HG03060 (cell line): ENCODE results near the gene MOG.

Experiments
- ATAC-seq: cut with Tn5 transposase; IDR thresholded peaks from one replicate; pipeline ENCODE4 v1.9.1; 2021; ENCODE audit warnings: low read depth, moderate number of reproducible peaks; ENCODE audit not compliant: unreplicated experiment

MOG gene

DNA sequence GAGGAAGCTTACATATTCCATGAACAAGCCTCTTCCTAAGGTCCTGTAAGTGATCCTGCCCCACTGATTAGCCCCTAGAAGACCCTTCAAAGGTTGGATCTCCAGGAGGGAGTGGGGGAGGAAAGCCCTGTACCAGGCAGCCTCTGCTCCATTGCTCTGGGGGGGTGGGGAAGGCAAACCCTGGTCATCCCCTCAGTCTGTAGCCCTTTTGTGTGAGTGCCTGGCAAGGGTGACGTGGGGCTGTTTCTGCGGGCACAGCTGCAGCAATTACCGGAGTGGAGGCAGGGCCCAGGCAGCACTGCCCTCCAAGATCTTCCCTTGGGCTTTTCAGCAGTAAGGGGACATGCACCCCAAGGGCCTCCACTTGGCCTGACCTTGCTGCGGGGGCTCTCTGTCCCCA, at the start of gene MOG:
Gene MOG, plus strand, starts transcription at position 295 of the 400 bp plus-strand sequence. CDS start 118 bp downstream, outside the sequence.
- no peak for ATAC-seq

DNA sequence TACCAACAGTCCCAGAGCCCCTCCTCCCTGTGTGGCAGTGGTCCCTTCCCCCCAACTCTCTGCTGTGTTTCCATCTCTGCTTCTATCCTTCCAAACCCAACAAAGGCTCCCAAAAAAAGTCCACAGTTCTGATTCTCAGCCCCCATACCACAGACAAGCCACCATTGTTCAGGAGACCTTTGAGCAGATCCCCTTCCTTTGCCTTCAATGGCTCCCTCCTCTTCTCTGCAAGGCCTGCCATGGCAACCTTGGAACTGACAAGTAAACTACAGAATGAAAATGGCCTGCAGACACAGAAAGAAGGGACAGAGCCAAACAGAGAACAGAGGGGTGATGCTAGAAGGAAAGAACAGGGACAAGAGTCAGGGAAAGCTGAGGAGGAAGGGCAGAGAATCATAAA, 48.8 kb upstream of the MOG start:
- no peak for ATAC-seq

DNA sequence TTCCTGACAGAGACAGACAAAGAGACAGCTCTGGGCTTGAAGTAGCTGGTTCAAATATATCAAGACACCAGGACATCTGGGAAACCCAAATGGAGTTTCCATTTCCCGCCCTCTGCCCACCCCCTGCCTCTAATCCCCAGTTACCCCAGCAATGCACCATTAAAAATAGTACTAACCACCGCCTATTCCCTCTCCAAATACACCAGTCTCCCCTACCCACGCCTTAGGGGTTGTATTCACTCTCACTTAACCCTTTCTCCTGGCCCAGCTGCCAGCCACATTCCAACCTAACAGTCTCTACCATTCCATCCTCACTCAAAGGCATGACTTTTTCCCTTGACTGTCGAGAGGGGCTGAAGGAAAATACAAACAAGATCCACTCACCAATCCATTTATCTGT, 46.4 kb upstream of the MOG start:
- no peak for ATAC-seq

DNA sequence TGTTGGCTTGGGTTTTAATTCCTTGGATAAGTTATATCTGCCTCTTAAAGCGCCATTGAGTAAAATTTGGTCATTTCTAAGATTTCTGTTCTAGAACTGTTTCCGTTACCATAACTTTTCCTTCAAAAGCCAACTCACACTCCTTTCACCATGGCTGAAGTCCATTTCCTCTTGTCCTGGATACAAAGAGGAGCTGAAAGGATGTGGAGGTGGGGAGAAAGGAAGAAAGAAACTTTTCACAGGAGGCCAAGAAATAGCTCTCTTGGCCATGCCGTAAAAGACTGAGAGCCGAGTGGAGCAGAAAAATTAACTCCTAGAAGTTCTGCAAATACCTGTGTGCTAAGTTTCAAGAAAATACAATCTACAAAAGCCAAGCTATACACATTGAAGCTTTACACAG, 45.5 kb upstream of the MOG start:
- ATAC-seq: no peak

DNA sequence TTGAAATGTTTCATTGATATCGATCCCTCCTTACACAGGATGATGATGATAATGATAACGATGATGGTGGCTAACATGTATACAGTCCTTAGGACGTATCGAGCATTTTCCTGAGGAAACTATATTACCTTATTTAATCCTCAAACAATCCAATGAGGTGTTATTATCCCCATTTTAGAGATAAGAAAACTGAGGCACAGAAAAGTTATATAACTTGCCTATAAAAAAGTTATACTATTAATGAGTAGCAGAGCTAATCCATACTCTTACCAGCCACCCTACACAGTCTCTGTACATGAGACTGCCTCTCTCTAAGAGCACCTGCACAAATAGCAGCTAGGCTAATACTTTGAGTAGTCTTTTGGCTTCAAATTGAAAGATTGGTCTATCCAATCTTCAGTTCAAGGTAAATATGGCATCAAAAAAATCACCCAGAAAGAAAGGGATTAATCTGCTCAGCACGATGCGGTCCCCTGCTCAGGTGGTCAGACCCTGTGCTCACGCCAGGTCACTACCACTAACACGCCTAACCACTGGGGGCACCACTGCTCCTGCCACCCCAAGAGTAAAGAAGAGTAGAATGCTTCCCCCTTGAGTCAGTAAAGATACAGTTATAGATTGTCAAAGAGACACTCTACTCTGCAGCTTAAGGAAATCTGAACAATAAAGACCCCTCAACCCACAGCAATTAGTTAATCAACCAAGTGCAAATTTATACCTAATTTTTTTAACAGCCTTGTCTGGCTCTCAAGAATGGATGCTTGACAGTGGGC, 38.9 kb upstream of the MOG start:
- no peak for ATAC-seq

DNA sequence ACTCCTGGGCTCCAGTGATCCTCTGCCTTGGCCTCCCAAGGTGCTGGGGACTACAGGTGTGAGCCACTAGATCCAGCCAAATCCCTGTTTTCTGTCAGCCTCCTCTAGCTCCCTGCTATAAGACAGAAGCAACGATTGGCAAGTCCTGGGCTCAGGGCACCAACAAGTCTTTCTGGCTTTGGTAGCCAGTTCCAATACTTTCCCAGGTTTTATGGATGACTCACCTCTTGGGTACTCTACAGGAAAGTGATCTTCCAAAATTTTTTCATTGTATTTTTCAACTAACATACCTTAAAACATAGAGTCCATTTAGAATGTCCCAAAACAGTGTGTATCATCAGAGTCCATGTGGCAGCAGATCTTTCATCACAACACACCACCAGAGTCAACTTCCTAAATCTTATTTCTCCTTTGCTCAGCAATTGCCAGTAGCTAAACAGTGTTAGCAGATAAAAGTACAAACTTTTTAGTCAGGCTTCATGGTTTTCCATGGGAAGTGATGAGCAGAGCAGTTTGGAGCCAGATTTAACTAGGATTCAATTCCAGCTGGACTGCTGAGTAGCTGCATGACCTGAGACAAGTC, 37.2 kb upstream of the MOG start:
- no peak for ATAC-seq

DNA sequence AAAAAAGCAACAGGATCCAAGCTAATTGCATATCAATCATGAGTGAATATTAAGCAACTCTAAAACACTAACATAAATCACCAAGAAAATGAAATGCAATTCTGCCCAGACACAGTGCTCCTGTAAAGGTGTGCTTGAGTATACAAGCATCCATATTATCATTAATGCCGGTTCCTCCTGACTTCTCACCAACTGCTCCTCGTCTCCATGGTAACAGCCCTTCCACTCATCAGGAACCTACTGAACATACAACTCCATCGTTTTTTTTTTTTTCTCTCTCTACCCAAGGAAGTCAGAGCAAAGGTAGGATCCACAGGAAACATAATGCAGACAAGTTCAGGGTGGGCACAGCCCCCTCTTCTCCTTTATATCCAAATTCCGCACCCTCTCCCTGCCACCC, 36.3 kb upstream of the MOG start:
- ATAC-seq: no peak

DNA sequence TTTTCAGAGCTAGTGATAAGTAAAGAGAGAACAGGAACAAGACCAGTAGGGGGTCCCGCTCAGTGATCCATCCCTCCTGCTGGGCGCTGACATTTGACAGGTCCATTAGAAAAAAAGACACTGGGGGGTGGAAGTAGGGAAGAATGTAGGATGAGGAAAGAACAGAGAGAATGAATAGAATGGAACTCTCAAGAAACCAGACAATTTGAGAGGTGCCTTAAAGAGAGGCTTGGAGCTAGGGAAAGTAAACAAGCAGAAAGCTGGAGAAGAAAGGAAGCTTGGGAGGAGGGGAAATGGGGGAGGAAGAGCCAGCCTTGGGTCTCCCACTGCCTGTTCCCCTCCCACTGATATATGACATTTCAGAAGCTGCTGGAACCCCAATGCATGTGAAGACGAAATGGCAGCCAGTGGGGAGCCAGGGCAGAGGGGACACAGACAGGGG, 32.4 kb upstream of the MOG start:
- no peak for ATAC-seq

DNA sequence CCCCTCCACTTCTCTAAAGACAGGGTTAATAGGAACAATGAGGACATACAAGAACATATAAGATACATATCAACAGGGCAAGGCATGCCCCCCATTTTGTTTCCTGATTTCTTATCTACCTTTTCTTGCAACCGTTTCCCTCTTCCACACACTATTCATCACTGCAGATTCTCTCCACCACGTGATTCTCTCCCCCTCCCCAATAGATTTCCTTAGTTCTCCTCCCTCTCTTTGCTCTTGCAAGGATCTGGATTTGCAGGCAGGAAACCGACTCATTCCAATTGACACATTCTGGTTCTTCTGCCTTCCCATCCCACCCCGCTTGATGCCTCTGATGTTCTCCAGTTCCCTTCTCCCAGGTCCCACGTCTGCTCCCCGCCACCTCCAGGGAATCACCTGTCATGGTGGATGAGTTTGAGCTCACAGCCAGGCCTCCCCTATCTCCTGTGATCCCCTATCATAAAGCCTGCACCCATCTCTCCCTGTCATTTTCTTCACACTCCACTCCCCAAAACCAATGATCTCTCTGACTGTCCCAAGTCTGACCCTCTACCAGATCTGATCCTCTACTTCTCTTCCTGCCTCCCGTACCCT, 31.5 kb upstream of the MOG start:
- ATAC-seq: no peak

DNA sequence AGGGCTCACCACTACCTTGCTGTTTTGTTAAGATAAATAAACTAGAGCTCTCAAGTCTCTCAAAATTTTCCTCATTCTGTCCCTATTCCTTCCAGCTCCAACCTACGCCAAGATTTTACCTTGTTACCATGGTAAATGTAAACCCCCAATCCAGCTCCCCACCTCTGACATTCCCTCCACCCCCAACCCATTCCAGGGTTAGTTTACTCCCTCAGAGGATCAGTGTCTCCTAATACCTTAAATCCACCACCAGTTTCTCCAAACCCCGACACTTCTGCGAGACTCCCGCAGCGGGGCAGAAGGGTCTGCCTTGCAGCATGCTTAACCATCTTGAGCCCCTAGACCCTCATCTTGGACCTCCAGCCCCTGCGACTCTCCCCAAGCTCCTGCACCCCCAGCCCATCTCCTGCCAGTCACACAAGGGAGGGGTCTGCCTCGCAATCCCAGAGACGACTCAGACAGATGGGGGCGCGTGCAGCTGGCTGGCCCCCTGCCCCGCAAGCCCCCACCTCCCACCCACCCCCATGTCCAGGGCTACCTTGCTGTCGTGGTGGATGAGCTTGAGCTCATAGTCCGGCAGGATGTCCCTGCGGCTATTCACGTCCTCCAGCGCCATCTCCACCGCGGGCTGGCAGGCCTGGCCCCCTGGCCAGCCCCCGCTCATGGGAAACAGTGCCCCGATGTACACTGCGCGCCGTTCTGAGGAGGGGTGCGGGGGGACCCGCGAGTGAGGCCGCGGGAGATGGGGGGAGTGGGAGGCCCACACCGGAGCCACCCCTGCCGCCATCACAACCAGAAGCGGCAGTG, 29.7 kb upstream of the MOG start:
- no peak for ATAC-seq

DNA sequence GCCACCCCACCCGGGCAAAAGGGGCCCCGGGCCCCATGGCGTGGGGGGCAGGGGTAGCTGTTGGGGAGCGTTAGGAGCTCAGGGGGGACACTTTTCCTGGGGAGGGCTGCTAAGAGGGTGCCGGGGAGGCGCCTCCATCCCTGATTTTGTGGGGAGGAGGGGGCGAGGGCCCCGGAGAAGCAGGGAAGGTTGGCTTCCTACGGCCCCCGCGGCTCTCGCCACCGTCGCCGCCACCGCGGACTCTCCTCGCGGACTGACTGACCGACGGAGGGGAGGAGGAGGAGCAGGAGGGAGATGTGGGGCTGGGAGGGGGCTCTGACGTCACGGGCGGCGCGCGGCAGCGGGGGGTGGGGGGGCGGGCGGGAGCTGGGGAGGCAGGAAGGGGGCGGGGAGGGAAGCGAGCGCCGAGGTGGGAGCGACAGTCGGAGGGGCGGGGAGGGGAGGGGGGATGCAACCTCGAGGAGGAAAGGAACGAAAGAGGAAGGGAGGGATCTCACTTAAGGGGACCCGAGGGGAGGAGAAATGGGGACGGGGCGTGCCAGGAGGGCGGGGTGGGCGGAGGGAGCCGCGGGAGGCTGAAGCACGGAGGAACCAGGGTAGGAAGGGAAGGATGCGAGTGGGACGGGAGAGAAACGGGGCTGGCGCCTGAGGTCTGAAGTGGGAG, 29.0 kb upstream of the MOG start:
- no peak for ATAC-seq

DNA sequence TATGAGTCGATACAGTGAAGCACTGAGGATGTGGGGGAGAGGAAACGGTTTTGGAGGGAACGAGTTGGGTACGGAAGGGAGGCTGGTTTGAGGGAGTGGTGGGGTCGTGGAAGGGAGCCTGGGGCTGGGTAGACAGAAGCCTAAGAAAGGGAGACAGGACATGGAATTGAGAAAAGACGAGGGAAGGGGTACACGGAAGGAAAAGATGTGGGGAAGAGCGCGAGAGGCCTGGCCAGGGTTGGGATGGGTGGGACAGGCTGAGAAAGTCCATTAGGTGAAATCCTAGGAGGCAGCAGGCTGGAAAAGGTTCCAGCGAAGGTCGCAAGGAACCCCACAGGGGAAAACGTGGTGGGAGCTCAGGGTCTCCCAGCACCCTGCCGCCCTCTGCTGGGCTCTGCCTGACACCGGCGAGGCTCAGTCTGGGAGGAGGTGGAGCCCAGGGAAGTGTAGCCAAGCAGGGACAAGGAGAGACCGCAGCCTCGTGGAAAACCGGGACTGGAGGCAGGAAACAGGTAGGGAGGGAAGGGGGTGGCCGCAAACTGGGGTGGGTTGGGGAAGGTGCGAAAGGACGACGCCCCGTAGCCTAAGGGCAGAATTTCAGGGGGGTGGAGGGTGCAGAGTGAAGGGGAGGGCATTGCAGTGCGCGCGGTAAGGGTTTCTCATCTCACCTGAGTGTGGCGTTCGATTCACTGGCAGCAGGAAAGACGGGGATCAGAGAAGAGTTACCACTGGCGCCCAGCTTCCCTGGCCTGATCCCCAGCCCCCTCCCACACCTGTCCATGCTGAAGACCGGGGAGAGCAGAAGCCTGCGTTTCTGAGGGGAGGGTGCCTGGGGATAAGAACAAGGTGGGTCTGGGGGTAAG, 28.2 kb upstream of the MOG start:
- no peak for ATAC-seq

DNA sequence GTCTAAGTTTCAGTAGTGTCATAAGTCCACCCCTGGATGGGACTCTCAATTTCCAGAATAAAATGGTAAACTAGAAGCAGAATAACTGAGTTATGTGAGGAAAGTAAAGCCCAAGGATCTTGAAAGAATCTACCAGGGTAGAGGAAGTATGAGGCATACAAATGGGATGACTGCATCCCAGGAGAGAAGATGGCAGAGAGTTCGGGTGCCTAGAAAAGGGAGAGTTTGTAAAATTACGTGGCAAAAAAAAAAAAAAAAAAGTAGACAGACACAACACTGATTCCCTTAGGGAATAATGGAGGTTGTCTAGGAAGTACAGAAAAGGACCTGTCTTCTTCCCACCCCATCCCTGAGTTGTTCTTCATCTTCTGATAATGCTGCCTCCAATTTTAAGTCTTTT, 27.3 kb upstream of the MOG start:
- no peak for ATAC-seq

DNA sequence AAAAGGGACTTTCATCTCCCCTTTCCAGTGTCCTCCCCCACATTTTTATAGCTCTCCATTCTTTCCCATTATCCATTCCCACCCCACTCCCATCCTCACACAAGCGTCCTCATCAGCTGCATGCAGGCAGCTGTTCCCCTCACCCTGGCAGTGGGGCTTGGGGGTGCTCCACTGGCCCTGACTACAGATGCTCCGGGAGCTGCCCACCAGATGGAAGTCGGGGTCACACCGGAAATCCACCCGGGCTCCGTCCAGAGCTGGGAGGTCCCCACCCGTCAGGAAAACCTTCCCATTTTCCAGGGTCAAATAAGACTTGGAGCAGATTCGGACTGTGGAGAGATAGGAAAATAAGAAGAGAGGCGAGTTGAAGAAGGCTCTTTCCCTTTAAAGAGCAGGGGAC, 26.6 kb upstream of the MOG start:
- ATAC-seq: no peak

DNA sequence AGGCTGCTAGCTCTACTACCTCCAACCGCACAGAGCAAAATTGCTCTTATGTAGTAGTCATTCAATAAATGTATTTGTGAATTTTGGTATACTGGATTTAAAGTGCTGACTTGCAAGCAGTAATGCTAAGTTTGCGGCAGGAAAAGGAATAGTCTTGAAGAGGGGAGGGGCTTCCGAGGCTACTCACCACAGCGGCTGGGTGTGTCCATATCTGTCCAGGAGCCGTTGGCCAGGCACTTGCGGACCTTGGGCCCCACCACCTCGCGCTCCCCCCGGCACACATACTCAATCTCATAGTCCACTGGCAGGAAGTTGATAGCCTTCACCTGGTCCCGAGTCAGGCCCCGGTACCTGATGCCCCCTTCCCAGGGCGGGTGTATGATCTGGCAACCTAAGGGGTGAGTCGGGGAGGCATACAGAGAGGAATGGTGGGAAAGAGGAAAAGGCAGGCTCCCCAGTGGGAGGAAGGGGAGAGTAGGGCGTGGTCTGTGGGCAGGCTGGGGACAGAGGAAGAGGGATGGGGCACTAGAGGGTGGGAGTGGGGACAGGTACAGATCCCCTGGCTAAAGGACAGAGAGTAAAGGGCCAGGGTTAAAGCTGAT, 25.6 kb upstream of the MOG start:
- ATAC-seq: no peak

DNA sequence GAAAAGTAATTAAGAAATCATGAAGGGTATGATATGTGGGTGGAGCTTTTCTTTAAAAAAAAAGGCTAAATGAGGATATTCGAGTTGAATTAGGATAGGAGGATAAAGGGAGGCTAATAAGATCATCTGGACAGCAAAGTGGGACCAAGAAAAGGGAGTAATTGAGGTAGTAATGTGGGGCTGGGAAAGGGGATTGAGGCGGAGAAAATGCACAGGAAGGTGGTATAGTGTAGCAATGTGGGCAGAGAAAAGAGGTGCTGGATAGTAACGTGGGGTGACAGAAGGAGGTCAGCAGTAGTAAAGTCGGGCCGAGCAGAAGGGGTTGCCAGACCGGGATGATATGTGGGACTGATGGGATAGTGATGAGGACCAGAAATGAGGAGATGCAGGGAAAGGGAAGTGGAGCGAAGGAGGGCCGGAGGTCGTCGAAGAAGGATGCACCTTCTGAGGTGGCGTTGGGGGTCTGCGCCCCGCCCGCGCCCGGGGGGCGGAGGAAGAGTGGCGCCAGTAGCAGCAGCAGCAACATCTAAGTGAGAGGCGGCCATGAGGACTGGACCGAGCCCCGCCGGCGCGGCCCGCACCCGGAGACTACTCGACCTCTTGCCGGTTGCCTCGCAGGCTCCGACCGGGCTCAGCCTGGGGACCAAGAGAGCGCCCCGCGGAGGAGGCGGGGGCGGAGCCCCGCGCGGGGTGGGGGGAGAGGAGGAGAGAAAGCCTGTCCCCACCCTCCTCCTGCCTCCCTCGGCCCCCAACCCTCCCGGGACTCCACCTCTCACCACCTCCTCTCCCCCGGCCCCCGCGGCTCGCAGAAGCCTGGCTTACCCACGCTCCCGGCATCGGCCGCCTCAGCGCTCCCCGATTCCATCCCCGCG, 24.8 kb upstream of the MOG start:
- ATAC-seq: no peak

DNA sequence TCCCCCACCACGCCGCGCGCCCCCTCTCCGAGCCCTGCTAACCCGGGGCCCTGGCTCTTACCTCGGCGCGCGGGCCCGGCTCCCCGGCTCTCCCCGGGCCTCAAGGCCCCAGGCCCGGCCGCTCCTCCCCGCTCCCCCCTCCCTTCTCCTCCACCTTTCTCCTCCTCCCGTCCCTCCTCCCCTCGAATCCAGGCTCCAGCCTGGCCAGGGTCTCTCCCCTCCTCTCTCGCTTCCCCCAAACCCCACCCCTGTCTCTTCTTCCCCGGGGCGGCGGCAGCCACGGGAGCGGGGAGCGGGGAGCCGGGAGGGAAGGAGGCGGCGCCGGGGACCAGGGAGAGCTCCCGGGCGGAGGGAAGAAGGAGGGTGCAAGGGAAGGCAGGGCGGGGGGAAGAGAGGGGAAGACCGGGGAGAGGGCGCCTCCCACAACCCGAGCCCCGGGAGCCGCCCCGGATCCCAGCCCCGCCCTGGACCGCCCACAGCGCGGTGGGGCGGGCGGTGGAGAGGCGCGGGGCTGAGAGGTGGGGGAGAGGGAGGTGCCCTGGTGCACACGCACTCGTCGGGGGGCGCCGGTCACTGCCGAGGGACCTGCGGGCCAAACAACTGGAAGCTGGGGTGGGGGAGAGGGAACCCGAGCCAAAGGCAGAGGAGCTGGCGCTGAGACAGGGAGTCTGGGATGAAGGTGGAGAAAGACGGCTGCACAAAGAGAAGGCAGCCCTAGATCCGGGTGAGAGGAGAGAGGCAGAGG, 23.9 kb upstream of the MOG start, which contains the start of gene GABBR1:
Gene GABBR1, minus strand, starts transcription at position 395 of the 745 bp plus-strand sequence. CDS start 798 bp downstream, outside the sequence.
- no peak for ATAC-seq

DNA sequence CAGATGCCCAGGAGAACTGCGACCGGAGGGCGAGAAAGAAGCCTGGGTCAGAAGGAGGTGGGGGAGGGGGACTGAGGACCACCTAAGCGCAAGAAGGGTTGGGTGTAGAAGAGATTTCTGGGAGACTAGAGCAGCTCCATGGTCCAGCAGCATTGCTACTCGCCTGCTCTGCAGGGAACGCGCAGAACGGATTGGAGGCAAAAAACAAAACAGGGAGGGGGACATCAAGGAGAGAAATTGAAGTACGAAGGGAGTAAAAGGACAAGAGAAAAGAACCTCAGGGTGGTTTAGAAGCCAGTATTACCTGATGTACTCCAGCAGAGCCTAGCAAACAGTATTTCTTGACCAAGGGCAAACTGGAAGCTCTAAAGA, 23.4 kb upstream of the MOG start:
- ATAC-seq: no peak
